Heart left ventricle (tissue), 13 donors: ENCODE data around the gene TRIM28.

Experiments
- CTCF ChIP-seq, 12 donors: fragments of 200-600 bp; sonication (generic) in 4 of 12; IDR thresholded peaks; one replicate each; pipeline versions ENCODE4 v1.5.0 to v1.8.0; 2018 to 2022; ENCODE audit warnings: antibody characterized with exemption in 12 of 12, mild to moderate bottlenecking in 5 of 12
- POLR2A ChIP-seq, 2 donors: fragments of 450-650 bp; IDR thresholded peaks; one replicate each; pipeline ENCODE4 v1.6.1; 2017; ENCODE audit warnings: antibody characterized with exemption in 2 of 2, mild to moderate bottlenecking in 2 of 2, moderate library complexity in 2 of 2
- donor health status: ischemic (EF 13 %, LVEDD 7.1; RV severe dilation, severe dysfunction).
- donor health status: DM: no; HTN: yes; CAD: no.
- donor health status: DM: no; HTN: no; CAD: no.
- donor health status: ischemic (EF 25% LVEDD 6.9; RV normal size, moderate dysfunction).
- donor health status: ischemic (EF 25% LVEDD 5.7; RV mildly dilated, moderate dysfunction).
- donor health status: ischemic (EF 35%, LVEDD 5.7; RV mildly dilated, moderate dysfunction).
- donor health status: nonischemic (EF 11% LVEDD 7.7; RV severe dilation, severe dysfunction).
- donor health status: DM: yes; HTN: yes; CAD: no.
- donor health status: PGD.
- donor health status: ischemic (EF 29% LVEDD 5.4; RV normal size, mild dysfunction).
- donor health status: nonischemic (EF 23%, LVEDD 6.1; RV moderate dilation, normal function).

GRCh38 chr19:58585442-58586132, 41.7 kb downstream of the TRIM28 start:
- TF ChIP-seq CTCF (IDR thresholded peaks at IDR 0.05) (no peak), POLR2A (IDR thresholded peaks at IDR 0.05) (no peak)
